Stimulated activated CD8-positive, alpha-beta memory T cell treated with anti-CD3 and anti-CD28 coated beads, Interleukin-15, amount 100 ng/mL, for 24 hours (primary cell): ENCODE data around the gene SPC24.
"Not testable (repeated sequence)": the region's sequence is repeated elsewhere in the genome, so short reads cannot be mapped to it uniquely, and the experiment has no call there.

Experiments
- DNase-seq: peaks from one replicate; pipeline ENCODE4 v3.0.0-alpha.2; 2020; ENCODE audit warnings: low read depth

Gene SPC24

GRCh38 chr19:11191934-11192333, 36.4 kb upstream of the SPC24 start:
- DNase-seq: no peak

- DNase-seq: no peak
Measured at GRCh38 chr19:11191273-11191755, 35.7 kb upstream of the SPC24 start.

GRCh38 chr19:11190501-11190900, 34.9 kb upstream of the SPC24 start:
- no peak for DNase-seq

GRCh38 chr19:11187441-11187840, 31.9 kb upstream of the SPC24 start:
- no peak for DNase-seq

- no peak for DNase-seq
Measured at GRCh38 chr19:11182994-11183393, 27.4 kb upstream of the SPC24 start.

GRCh38 chr19:11181488-11181887, 25.9 kb upstream of the SPC24 start:
- no peak for DNase-seq

- DNase-seq: not testable (repeated sequence)
Measured at GRCh38 chr19:11180975-11181374, 25.4 kb upstream of the SPC24 start.

GRCh38 chr19:11180346-11180745, 24.8 kb upstream of the SPC24 start:
- no peak for DNase-seq

- no peak for DNase-seq
Measured at GRCh38 chr19:11179716-11180297, 24.2 kb upstream of the SPC24 start.

- not testable (repeated sequence) for DNase-seq
Measured at GRCh38 chr19:11179145-11179465, 23.5 kb upstream of the SPC24 start.

- no peak for DNase-seq
Measured at GRCh38 chr19:11177592-11177991, 22.0 kb upstream of the SPC24 start.

- DNase-seq: no peak
Measured at GRCh38 chr19:11176466-11177193, 21.0 kb upstream of the SPC24 start.

- DNase-seq: no peak
Measured at GRCh38 chr19:11175920-11176319, 20.3 kb upstream of the SPC24 start.

GRCh38 chr19:11174336-11174735, 18.8 kb upstream of the SPC24 start:
- DNase-seq: no peak

GRCh38 chr19:11173516-11174155, 18.1 kb upstream of the SPC24 start:
- no peak for DNase-seq

GRCh38 chr19:11172576-11172975, 17.0 kb upstream of the SPC24 start:
- no peak for DNase-seq

- no peak for DNase-seq
Measured at GRCh38 chr19:11171144-11171543, 15.6 kb upstream of the SPC24 start.

GRCh38 chr19:11169896-11170678, 14.5 kb upstream of the SPC24 start:
- no peak for DNase-seq

- DNase-seq: no peak
Measured at GRCh38 chr19:11168568-11168967, 13.0 kb upstream of the SPC24 start.

GRCh38 chr19:11166281-11167142, 10.9 kb upstream of the SPC24 start:
- DNase-seq: no peak

GRCh38 chr19:11165486-11166030, 10.0 kb upstream of the SPC24 start:
- DNase-seq: no peak
